ENCODE measurements around the gene PDE6H.

Gene PDE6H

DNA sequence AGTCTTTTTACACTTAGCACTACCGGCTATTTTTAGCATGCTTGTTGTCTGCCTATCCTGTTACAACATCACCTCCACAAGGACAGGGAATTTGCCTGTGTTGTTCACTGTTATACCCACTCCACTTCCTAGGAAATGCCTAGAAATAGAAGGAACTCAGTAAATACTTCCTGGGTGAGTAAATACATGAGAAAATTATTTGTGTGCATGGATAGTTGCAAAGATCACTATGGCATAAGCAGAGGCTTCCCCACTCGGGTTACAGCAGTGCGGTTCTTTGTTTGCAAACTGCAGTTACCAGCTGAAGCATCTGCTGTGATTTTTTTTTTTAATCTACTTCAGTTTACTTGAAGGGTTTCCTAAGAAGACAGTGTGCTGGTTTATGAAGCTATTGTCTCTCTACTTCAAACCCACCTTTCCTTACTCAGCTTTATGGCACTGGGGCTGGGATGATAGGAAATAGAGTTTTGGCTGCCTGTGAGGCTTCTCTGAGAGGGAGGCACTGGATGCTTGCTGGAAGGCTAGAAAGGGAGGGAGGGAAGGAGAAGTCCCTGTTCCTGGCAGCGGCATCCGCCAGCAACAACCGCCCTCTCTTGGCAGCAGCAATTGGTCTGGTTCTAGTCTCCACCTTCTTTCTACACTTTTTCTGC lies 29.0 kb downstream of the PDE6H start:
- Histone ChIP-seq H3K27ac (no peak overlapping the region), H3K4me2 (peak overlapping the region in 7 of 11 experiments; percentile 3 to 55 (median 20); a peak in 9 of 22 replicates), H4K20me1 (no peaks in the 10 kb centered on the region), H3K4me3 (no peak overlapping the region), H3K9ac (no peak overlapping the region), H3K36me3 (no peaks in the 10 kb centered on the region), H3K27me3 (peaks cover 0 to 15% (median 6%) of the 10 kb centered on the region in 11 experiments; a peak in 8 of 22 replicates), H3K9me3 (replicated peaks in 1 of 11) (no peaks in the 10 kb centered on the region), H3K4me1 (peaks cover 8 to 23% (median 11%) of the 10 kb centered on the region in 10 experiments; a peak in 19 of 20 replicates)
- no peak for TF ChIP-seq Cebpa-rat (IDR thresholded peaks at IDR 0.05)

DNA sequence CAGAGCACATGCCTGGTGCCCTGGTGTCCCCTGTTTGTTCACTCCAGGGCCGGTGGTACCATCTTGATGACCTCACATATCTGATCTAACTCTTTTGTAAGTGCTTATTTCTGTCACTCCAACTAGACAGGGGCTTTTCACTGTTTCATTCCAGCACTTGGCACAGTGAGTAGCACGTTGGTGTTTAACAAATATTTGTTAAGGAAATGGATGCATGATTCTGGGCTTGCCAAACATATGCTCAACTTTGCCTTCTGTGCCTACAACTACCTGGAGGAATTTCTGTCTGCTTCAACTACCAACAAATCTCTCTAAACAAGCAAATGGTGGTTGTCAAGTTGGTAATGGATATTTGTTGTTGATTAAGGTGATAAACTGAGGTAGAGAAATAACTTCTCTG lies 31.6 kb downstream of the PDE6H start:
- Histone ChIP-seq H3K36me3 (no peaks in the 10 kb centered on the region), H3K27ac (no peak overlapping the region), H3K9me3 (replicated peaks in 1 of 11) (no peaks in the 10 kb centered on the region), H4K20me1 (no peaks in the 10 kb centered on the region), H3K4me3 (no peak overlapping the region), H3K27me3 (peaks cover 0 to 15% (median 6%) of the 10 kb centered on the region in 11 experiments; a peak in 8 of 22 replicates), H3K9ac (no peak overlapping the region), H3K4me1 (peaks cover 8 to 23% (median 11%) of the 10 kb centered on the region in 10 experiments; a peak in 19 of 20 replicates), H3K4me2 (no peak overlapping the region)
- no peak for TF ChIP-seq Cebpa-rat (IDR thresholded peaks at IDR 0.05)

DNA sequence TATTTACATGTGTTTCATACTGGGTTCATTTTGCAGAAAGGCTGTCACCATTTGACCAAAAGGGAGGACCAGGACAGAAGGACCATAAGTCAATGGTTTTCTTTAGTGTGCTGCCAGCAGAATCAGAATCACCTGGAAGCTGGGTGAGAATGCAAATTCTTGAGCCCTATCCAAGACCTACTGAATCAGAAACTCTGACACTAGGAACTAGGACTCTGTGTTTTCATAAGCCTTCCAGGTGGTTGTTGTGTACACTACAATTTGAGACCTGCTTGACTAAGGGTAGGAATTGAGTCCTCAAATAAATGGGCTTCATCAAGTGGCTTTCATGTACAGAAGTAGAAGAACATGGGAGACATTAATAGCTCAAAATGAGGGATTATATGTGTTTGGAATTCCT lies 32.2 kb downstream of the PDE6H start:
- H3K27me3 ChIP-seq = peaks cover 0 to 15% (median 6%) of the 10 kb centered on the region in 11 experiments; a peak in 8 of 22 replicates
- TF ChIP-seq Cebpa-rat (IDR thresholded peaks at IDR 0.05) = no peak

DNA sequence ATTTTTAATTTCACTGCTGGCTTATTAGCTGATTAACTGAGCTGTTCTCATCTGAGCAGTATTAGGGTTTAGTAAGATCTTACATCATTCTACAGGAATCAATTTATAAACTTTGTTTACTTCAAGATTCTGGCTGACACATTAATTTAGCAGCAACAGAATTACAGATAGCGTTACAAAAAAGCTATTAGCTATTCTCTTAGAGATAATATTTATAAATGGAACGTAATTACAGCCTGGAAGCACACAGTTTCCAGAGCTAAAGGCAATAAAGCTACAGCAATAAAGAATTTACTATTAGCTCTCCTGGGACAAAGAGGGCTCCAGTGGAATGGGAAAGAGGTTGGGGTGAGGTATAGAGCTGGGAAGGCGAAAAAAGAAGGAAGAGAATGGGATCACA lies 34.7 kb downstream of the PDE6H start:
- H3K9me3 ChIP-seq (replicated peaks in 1 of 11) = no peaks in the 10 kb centered on the region
- H3K27ac ChIP-seq = no peak overlapping the region
- no peak overlapping the region for H3K4me2 ChIP-seq
- peaks cover 0 to 7% (median 0%) of the 10 kb centered on the region in 11 experiments; a peak in 1 of 22 replicates for H3K27me3 ChIP-seq
- TF ChIP-seq Cebpa-rat (IDR thresholded peaks at IDR 0.05) = no peak
- no peak overlapping the region for H3K9ac ChIP-seq
- H3K4me1 ChIP-seq = peaks cover 0 to 13% (median 9%) of the 10 kb centered on the region in 10 experiments; a peak in 16 of 20 replicates
- H3K4me3 ChIP-seq = no peak overlapping the region
- H4K20me1 ChIP-seq = no peaks in the 10 kb centered on the region
- H3K36me3 ChIP-seq = no peaks in the 10 kb centered on the region

More for the DNA sequence above, 32.2 kb downstream of the PDE6H start:
- no peak overlapping the region for H3K4me3 ChIP-seq
- no peaks in the 10 kb centered on the region for H3K36me3 ChIP-seq
- no peak overlapping the region for H3K27ac ChIP-seq
- H3K4me1 ChIP-seq = peaks cover 8 to 23% (median 11%) of the 10 kb centered on the region in 10 experiments; a peak in 19 of 20 replicates
- no peaks in the 10 kb centered on the region for H3K9me3 ChIP-seq (replicated peaks in 1 of 11)
- no peak overlapping the region for H3K4me2 ChIP-seq
- H3K9ac ChIP-seq = no peak overlapping the region
- H4K20me1 ChIP-seq = no peaks in the 10 kb centered on the region

DNA sequence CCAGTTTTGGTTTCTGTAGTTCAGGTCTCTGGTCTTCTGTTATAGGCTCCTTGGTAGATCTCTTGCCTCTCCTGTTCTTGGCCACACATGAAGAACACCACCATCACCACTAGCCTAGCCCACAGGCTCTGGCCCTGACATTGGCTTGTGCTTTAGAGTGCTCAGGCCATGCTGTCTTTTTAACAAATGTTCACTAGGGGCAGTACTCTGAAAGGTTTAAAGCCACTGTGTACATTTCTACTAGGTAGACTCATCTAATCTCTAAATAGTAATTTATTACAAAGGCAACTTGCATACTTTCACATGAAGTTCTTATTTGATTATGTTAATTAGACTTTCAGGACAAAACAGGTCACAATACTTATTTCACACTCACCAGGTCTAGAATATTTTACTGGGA lies 38.3 kb downstream of the PDE6H start:
- Histone ChIP-seq H3K9ac (no peak overlapping the region), H3K27ac (no peak overlapping the region), H3K4me2 (no peak overlapping the region), H3K4me1 (peaks cover 0 to 14% (median 2%) of the 10 kb centered on the region in 10 experiments; a peak in 10 of 20 replicates), H3K4me3 (no peak overlapping the region), H3K9me3 (replicated peaks in 1 of 11) (no peaks in the 10 kb centered on the region), H3K36me3 (no peaks in the 10 kb centered on the region), H3K27me3 (no peaks in the 10 kb centered on the region), H4K20me1 (no peaks in the 10 kb centered on the region)
- no peak for TF ChIP-seq Cebpa-rat (IDR thresholded peaks at IDR 0.05)

DNA sequence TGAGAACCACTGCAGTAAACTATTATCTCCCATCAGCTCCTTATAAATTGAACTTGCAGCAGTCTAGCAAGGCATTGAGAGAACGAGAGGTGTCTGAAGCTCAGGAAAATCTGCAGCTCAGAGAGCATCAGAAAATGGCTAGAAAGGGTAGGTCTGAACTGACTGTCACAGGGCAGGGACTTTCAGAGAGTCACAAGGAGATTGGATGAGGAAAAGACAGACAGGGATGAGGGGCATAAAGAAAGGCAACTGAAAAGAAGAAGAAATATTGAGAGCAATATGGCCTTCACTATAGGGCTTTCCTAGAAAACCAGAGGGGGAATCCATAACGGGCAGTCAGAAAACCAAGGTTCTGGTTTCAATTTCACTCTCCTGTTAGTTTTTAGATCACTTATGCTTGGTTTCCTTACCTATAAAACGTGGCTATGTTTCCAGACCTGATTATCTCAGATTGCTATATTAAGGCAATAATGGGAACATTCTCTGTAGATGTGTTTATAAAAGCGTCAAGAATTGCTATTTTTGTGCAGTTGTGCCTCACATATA lies 40.9 kb downstream of the PDE6H start:
- Histone ChIP-seq H4K20me1 (no peaks in the 10 kb centered on the region), H3K27me3 (no peaks in the 10 kb centered on the region), H3K4me2 (peak overlapping the region in 1 of 11 experiments; percentile 11; a peak in 1 of 22 replicates), H3K27ac (no peak overlapping the region), H3K36me3 (no peaks in the 10 kb centered on the region), H3K9ac (no peak overlapping the region), H3K4me3 (no peak overlapping the region), H3K4me1 (0 out of 20 replicates have a peak, but pooled peaks cover 0 to 14% (median 0%) of the 10 kb centered on the region in 10 experiments), H3K9me3 (replicated peaks in 1 of 11) (no peaks in the 10 kb centered on the region)
- TF ChIP-seq Cebpa-rat (IDR thresholded peaks at IDR 0.05) = no peak

DNA sequence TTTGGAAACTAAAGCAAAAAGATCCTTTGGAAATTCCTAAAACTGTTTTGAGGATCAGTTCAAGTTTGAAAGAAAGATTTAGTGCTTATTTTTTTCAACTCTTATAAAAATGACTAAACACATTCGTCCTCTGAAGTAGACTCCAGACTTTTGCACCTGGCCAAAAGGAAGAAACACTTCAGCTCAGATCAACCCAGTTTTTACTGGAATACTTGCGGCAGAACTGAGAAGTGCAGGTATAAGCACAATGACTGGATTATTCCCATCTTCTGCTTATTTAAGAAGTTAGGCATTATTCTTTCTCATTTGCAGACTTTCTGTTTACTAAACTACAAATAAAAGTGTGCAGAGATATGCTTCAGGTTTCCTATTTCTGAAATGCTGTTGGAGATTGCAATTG lies 41.9 kb downstream of the PDE6H start:
- no peak overlapping the region for H3K4me2 ChIP-seq
- H3K4me3 ChIP-seq = no peak overlapping the region
- no peak overlapping the region for H3K27ac ChIP-seq
- no peaks in the 10 kb centered on the region for H4K20me1 ChIP-seq
- H3K9me3 ChIP-seq (replicated peaks in 1 of 11) = no peaks in the 10 kb centered on the region
- TF ChIP-seq Cebpa-rat (IDR thresholded peaks at IDR 0.05) = no peak
- no peaks in the 10 kb centered on the region for H3K27me3 ChIP-seq
- H3K36me3 ChIP-seq = no peaks in the 10 kb centered on the region
- 0 out of 20 replicates have a peak, but pooled peaks cover 0 to 14% (median 0%) of the 10 kb centered on the region in 10 experiments for H3K4me1 ChIP-seq
- H3K9ac ChIP-seq = no peak overlapping the region

DNA sequence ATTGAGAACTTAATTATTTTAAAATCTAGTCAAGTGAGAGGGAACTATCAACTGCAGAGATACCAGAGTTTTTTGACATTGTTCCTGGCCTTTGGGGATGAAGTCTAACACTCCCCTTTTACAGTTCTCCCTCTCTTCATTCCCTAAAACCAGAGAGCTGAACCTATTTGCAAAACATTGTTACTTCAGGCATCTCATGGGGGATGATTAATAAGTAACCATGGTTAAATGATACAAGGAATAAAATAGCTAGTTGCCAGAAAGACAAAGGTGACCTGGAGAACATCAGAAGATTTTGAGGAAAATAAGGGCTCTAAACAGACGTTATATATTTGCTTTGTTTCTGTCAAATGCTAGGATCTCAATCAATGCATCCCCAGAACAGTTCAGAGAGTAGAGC lies 42.3 kb downstream of the PDE6H start:
- Histone ChIP-seq H4K20me1 (no peaks in the 10 kb centered on the region), H3K4me2 (no peak overlapping the region), H3K4me1 (0 out of 20 replicates have a peak, but pooled peaks cover 0 to 14% (median 0%) of the 10 kb centered on the region in 10 experiments), H3K27me3 (no peaks in the 10 kb centered on the region), H3K27ac (no peak overlapping the region), H3K36me3 (no peaks in the 10 kb centered on the region), H3K4me3 (no peak overlapping the region), H3K9ac (no peak overlapping the region), H3K9me3 (replicated peaks in 1 of 11) (no peaks in the 10 kb centered on the region)
- TF ChIP-seq Cebpa-rat (IDR thresholded peaks at IDR 0.05) = no peak

DNA sequence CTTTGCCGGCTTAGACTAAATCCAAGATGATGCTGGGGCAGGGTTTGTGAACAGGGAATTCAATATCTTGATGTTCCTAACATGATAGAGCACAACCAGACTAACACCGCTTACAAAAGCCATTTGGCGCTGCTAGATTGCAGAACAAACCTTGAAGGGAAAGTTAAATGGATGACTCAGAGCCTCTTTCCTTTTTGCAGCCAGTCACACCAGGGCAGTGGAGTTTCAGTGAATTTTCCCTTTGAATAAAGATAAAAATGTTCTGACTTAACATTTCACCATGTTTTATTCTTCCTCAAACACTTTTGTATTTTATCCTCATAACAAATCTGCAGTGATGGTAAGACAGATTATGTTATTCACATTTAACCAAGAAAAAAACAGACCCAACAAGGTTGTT lies 47.3 kb downstream of the PDE6H start:
- H3K9me3 ChIP-seq (replicated peaks in 1 of 11) = peaks cover 0 to 10% (median 4%) of the 10 kb centered on the region in 11 experiments; a peak in 7 of 22 replicates
- no peak overlapping the region for H3K4me2 ChIP-seq
- H3K27me3 ChIP-seq = no peaks in the 10 kb centered on the region
- H4K20me1 ChIP-seq = no peaks in the 10 kb centered on the region
- no peak for TF ChIP-seq Cebpa-rat (IDR thresholded peaks at IDR 0.05)
- no peak overlapping the region for H3K9ac ChIP-seq
- H3K36me3 ChIP-seq = no peaks in the 10 kb centered on the region
- no peak overlapping the region for H3K4me3 ChIP-seq
- H3K27ac ChIP-seq = no peak overlapping the region
- H3K4me1 ChIP-seq = no peaks in the 10 kb centered on the region
